Uterus (tissue), 4 donors: ENCODE measurements around the gene COLGALT1. TPM values are rescaled to one million over a fixed set of nuclear protein-coding genes. Genes with fewer than 3 reads are reported as not detected.

Experiments
- DNase-seq, 2 donors: peaks; one replicate each; pipeline ENCODE4 v3.0.0-alpha.2; 2019 to 2020
- H3K27ac ChIP-seq, 2 donors: fragments of 200-600 bp; sonication (generic); 1 replicate in 1 of 2; 2 replicates in 1 of 2; pipeline ENCODE4 v1.5.1; 2016 to 2018
- H3K27me3 ChIP-seq, 2 donors: fragments of 200-600 bp; sonication (generic); one replicate each; pipeline ENCODE4 v1.5.1; 2018 to 2019; ENCODE audit warnings: control low read depth in 1 of 2
- H3K36me3 ChIP-seq, 2 donors: fragments of 200-600 bp; sonication (generic); one replicate each; pipeline ENCODE4 v1.5.1; 2019; ENCODE audit warnings: control low read depth in 1 of 2
- H3K4me1 ChIP-seq, 2 donors: fragments of 200-600 bp; sonication (generic); one replicate each; pipeline ENCODE4 v1.5.1; 2018 to 2019; ENCODE audit warnings: control low read depth in 1 of 2
- H3K4me3 ChIP-seq, 2 donors: fragments of 200-600 bp; sonication (generic); 1 replicate in 1 of 2; 2 replicates in 1 of 2; pipeline ENCODE4 v1.5.1; 2018 to 2019; ENCODE audit warnings: mild to moderate bottlenecking in 1 of 2
- H3K9me3 ChIP-seq, 2 donors: fragments of 200-600 bp; sonication (generic); one replicate each; pipeline ENCODE4 v1.5.1; 2019; ENCODE audit warnings: control low read depth in 1 of 2
- CTCF ChIP-seq, 4 experiments: fragments of 200-600 bp in 2 of 4; fragments of 450-650 bp in 2 of 4; sonication (generic) in 2 of 4; IDR thresholded peaks; one replicate each; pipeline ENCODE4 v1.5.1; 2016 to 2019; ENCODE audit warnings: antibody characterized with exemption in 4 of 4, mild to moderate bottlenecking in 2 of 4, moderate library complexity in 1 of 4
- POLR2A ChIP-seq, 2 donors: fragments of 450-650 bp; IDR thresholded peaks; one replicate each; pipeline ENCODE4 v1.6.1; 2016; ENCODE audit warnings: antibody characterized with exemption in 2 of 2, mild to moderate bottlenecking in 1 of 2, moderate library complexity in 1 of 2
- intact Hi-C: fragments of 100-400 bp; cut with DNase I; formaldehyde crosslinking; loops from one replicate; pipeline ENCODE4 v1.15.1; 2023; ENCODE audit warnings: low total_unique reads
- total RNA-seq, 4 donors: library from RNA; depleted of rRNA in 3 of 4; stranded (reverse); fragments of >200 nt in 3 of 4; gene quantifications; one replicate each; pipeline versions ENCODE4 v1.1.0 to v1.2.4, GENCODE V29; 2014 to 2023
- donor health status: DM: yes; HTN: yes; CAD: no.

COLGALT1 gene
- total RNA-seq, 4 donors from 2014 or later = 24.6 to 56.6 (median 52.0) TPM

DNA sequence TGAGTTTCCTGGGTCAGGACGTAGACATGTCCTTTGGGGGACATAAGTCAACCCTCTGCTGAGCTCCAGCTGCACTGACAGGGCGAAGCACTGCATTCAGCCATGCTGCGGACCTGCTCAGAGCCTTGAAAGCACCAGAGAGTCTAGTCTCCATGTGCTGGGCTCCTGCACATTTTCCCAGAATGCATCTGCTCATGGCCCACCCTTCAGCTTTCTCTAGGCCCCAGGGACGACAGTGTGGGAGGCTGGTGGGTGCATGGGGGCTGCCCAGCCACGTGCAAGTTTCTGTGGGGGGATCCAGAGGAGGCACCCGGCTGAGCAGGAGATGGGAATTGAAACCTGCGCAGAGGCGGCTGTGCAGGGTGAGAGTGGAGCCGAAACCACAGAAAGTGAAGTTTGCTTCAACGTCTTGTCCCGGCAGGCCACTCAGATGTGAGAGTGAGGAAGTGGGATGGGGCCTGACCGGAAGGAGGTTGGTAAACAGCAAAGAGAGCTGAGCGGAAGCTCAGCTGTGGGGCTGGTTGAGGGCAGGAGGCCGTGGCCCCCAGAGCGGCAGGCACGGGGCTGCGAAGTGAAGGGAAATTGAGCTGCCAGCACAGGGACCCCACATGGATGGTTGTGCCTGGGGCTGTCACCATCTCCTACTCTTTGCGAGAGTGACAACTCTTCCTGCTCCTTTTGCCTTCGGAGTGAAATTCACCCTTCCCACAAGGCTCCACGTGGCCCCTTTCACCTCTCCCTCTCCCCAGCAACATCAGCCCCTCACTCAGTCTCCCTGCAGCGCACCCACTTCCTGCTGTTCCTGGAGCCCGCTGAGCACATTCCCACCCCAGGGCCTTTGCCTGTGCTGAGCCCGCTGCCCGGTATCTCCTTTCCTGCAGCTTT, 32.2 kb upstream of the COLGALT1 start:
- no peak overlapping the region for H3K4me3 ChIP-seq
- peaks cover 0 to 2% of the 10 kb centered on the region in 2 donors for H3K9me3 ChIP-seq
- no peak for TF ChIP-seq CTCF (IDR thresholded peaks at IDR 0.05)
- no peak for TF ChIP-seq POLR2A (IDR thresholded peaks at IDR 0.05)
- H3K27ac ChIP-seq = no peak overlapping the region
- intact Hi-C loops = no loop called here
- H3K27me3 ChIP-seq = no peaks in the 10 kb centered on the region
- no peak for DNase-seq
- H3K36me3 ChIP-seq = no peaks in the 10 kb centered on the region
- no peaks in the 10 kb centered on the region for H3K4me1 ChIP-seq

DNA sequence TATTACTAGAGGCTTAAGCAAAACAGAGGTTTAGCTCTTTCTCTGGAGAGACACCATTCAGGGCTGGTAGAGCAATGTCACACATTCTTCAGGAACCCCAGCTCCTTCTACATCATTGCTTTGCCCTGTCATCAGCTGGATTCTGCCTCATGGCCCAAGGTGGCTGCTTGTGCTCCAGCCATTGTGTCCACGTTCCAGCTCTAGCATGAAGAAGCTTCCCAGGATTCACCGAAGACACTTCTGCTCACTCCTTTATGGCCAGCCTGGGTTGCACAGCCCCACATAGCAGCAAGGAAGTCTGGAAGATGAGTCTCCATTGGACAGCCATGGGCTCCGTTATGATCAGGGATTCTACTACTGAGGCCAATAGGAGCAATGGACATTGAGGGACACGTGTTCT, 30.8 kb upstream of the COLGALT1 start:
- Histone ChIP-seq H3K27ac (no peak overlapping the region), H3K4me1 (no peaks in the 10 kb centered on the region), H3K9me3 (no peaks in the 10 kb centered on the region), H3K36me3 (no peaks in the 10 kb centered on the region), H3K27me3 (no peaks in the 10 kb centered on the region), H3K4me3 (no peak overlapping the region)
- intact Hi-C loops = no loop called here
- no peak for TF ChIP-seq CTCF (IDR thresholded peaks at IDR 0.05)
- DNase-seq = no peak

GRCh38 chr19:17525141-17525540, 30.3 kb upstream of the COLGALT1 start:
- H3K27me3 ChIP-seq = no peaks in the 10 kb centered on the region

DNA sequence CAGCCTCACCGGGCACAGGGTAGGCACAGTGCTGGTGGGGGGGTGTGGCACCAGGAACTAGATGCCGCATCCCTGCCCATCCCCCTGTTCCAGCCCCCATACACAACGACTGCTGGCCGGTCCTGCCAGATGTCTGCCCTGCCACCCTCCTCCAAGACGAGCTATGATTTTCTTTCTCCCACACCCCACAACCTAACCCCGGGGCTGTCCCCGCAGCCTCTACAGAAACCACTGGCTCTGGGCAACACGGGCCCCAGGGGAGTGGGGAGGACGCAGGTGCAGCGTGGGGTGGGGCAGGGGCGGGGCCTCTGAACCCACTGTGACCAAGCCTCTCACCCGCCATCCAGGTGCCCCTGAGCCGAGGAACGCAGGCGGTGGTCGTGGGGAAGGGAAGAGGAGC, 28.5 kb upstream of the COLGALT1 start:
- intact Hi-C loops = no loop called here
- DNase-seq = no peak
- no peaks in the 10 kb centered on the region for H3K36me3 ChIP-seq
- H3K4me1 ChIP-seq = no peaks in the 10 kb centered on the region
- H3K4me3 ChIP-seq = no peak overlapping the region
- H3K27me3 ChIP-seq = no peaks in the 10 kb centered on the region
- no peak overlapping the region for H3K27ac ChIP-seq
- no peaks in the 10 kb centered on the region for H3K9me3 ChIP-seq
- TF ChIP-seq POLR2A (IDR thresholded peaks at IDR 0.05) (no peak), CTCF (IDR thresholded peaks at IDR 0.05) (no peak)

More at GRCh38 chr19:17525141-17525540, 30.3 kb upstream of the COLGALT1 start:
- no peaks in the 10 kb centered on the region for H3K4me1 ChIP-seq
- DNase-seq = no peak
- no peaks in the 10 kb centered on the region for H3K9me3 ChIP-seq
- H3K4me3 ChIP-seq = no peak overlapping the region
- TF ChIP-seq CTCF (IDR thresholded peaks at IDR 0.05) (no peak), POLR2A (IDR thresholded peaks at IDR 0.05) (no peak)
- H3K36me3 ChIP-seq = no peaks in the 10 kb centered on the region
- no peak overlapping the region for H3K27ac ChIP-seq
- intact Hi-C loops = no loop called here

DNA sequence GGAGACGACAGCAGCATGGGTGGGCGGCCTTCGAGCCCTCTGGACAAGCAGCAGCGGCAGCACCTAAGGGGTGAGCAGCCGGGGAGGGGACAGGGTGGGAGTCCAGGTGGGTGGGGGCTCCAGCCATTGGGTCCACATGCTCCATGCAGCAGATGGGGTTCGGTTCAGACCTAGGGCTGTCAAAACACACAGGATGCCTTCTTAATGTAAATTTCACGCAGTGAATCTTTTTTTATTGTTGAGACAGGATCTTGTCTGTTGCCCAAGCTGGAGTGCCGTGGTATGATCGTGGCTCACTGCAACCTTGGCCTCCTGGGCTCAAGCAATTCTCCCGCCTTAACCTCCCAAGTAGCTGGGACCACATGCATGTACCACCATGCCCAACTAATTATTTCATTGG, 28.1 kb upstream of the COLGALT1 start:
- TF ChIP-seq CTCF (IDR thresholded peaks at IDR 0.05) = no peak
- no peak for TF ChIP-seq POLR2A (IDR thresholded peaks at IDR 0.05)
- intact Hi-C loops = no loop called here
- Histone ChIP-seq H3K27me3 (no peaks in the 10 kb centered on the region), H3K36me3 (no peaks in the 10 kb centered on the region), H3K9me3 (no peaks in the 10 kb centered on the region), H3K27ac (no peak overlapping the region), H3K4me3 (no peak overlapping the region), H3K4me1 (no peaks in the 10 kb centered on the region)
- DNase-seq = no peak
